ENCODE data around the gene SAMM50. TPM values are rescaled to one million over a fixed set of nuclear protein-coding genes. Genes with fewer than 3 reads are reported as not detected.

Gene SAMM50
- total and polyA plus RNA-seq, 4 donors = 19.2 to 30.1 (median 26.0) TPM

- TF ChIP-seq ZBTB33 (IDR thresholded peaks at IDR 0.05) = no peak
Measured at GRCh38 chr22:44019416-44019815, 64.2 kb downstream of the SAMM50 start (continued).

GRCh38 chr22:44019846-44020245 lies 64.6 kb downstream of the SAMM50 start:
- Histone ChIP-seq H3K27me3 (ENCODE audit: control insufficient read depth in 4 of 4, insufficient read depth in 4 of 4, low read length in 3 of 4) (no peaks in the 10 kb centered on the region), H3K4me1 (ENCODE audit: control insufficient read depth in 4 of 4, insufficient read depth in 4 of 4, low read length in 3 of 4) (peaks cover 0 to 9% (median 4%) of the 10 kb centered on the region in 4 donors), H3K36me3 (ENCODE audit: control insufficient read depth in 4 of 4, insufficient read depth in 3 of 4, low read depth in 1 of 4, low read length in 3 of 4) (no peaks in the 10 kb centered on the region), H3K9ac (ENCODE audit: low read depth in 1 of 2, low read length in 2 of 2) (no peak overlapping the region), H3K9me3 (ENCODE audit: control insufficient read depth in 4 of 4, low read length in 3 of 4) (no peaks in the 10 kb centered on the region), H3K4me3 (ENCODE audit: low read depth in 1 of 3, low read length in 3 of 3) (no peak overlapping the region), H3K27ac (ENCODE audit: low read depth in 1 of 2, low read length in 2 of 2) (no peak overlapping the region)
- DNase-seq (ENCODE audit: low spot score) = no peak
- TF ChIP-seq TAF1 (conservative IDR thresholded peaks at IDR 0.05) (no peak), FOXA2 (IDR thresholded peaks at IDR 0.05) (no peak), JUND (IDR thresholded peaks at IDR 0.05) (no peak), RAD21 (IDR thresholded peaks at IDR 0.05) (no peak), REST (IDR thresholded peaks at IDR 0.05) (no peak), ZBTB33 (IDR thresholded peaks at IDR 0.05) (no peak), SP1 (IDR thresholded peaks at IDR 0.05) (no peak)
- 95% methylated on average over 5 of the region's 5 CpGs for WGBS

- no peak overlapping the region for H3K9ac ChIP-seq (ENCODE audit: low read depth in 1 of 2, low read length in 2 of 2)
- H3K4me1 ChIP-seq (ENCODE audit: control insufficient read depth in 4 of 4, insufficient read depth in 4 of 4, low read length in 3 of 4) = peaks cover 2 to 11% (median 5%) of the 10 kb centered on the region in 4 donors
- no peak for DNase-seq (ENCODE audit: low spot score)
- no peak overlapping the region for H3K4me3 ChIP-seq (ENCODE audit: low read depth in 1 of 3, low read length in 3 of 3)
- no peaks in the 10 kb centered on the region for H3K27me3 ChIP-seq (ENCODE audit: control insufficient read depth in 4 of 4, insufficient read depth in 4 of 4, low read length in 3 of 4)
- no peaks in the 10 kb centered on the region for H3K36me3 ChIP-seq (ENCODE audit: control insufficient read depth in 4 of 4, insufficient read depth in 3 of 4, low read depth in 1 of 4, low read length in 3 of 4)
- WGBS = 96% methylated on average over 8 of the region's 8 CpGs
- H3K9me3 ChIP-seq (ENCODE audit: control insufficient read depth in 4 of 4, low read length in 3 of 4) = no peaks in the 10 kb centered on the region
- no peak overlapping the region for H3K27ac ChIP-seq (ENCODE audit: low read depth in 1 of 2, low read length in 2 of 2)
- TF ChIP-seq ZBTB33 (IDR thresholded peaks at IDR 0.05) = no peak
- no peak for TF ChIP-seq REST (IDR thresholded peaks at IDR 0.05)
- TF ChIP-seq NR2F2 (IDR thresholded peaks at IDR 0.05) = no peak
- no peak for TF ChIP-seq EGR1 (IDR thresholded peaks at IDR 0.05; ENCODE audit: low read depth in 2 of 2)
- TF ChIP-seq CTCF (IDR thresholded peaks at IDR 0.05; ENCODE audit: low read depth, low read length, missing input control) = no peak
- TF ChIP-seq YY1 (IDR thresholded peaks at IDR 0.05) = no peak
- TF ChIP-seq GABPA (IDR thresholded peaks at IDR 0.05 in 1 of 2, conservative IDR thresholded peaks at IDR 0.05 in 1 of 2) = no peak
- no peak for TF ChIP-seq JUND (IDR thresholded peaks at IDR 0.05)
- TF ChIP-seq MAX (IDR thresholded peaks at IDR 0.05) = no peak
- TF ChIP-seq HNF4G (IDR thresholded peaks at IDR 0.05) = no peak
- no peak for TF ChIP-seq RAD21 (IDR thresholded peaks at IDR 0.05)
Measured at GRCh38 chr22:44020981-44021380, 65.7 kb downstream of the SAMM50 start.

All from liver (tissue), 9 donors.